GM12878 (cell line): ENCODE data around the gene TXNRD1. TPM values are rescaled to one million over a fixed set of nuclear protein-coding genes. Genes with fewer than 3 reads are reported as not detected.

Experiments used
- ASH2L ChIP-seq: fragments of 300-600, 200-600 bp; sonication (generic); IDR thresholded peaks from 2 replicates; pipeline ENCODE4 v1.6.1; 2017; ENCODE audit warnings: low read depth, mild to moderate bottlenecking, borderline replicate concordance
- ATF3 ChIP-seq: IDR thresholded peaks from 2 replicates; pipeline ENCODE4 v1.6.1; 2011; ENCODE audit warnings: low read depth, mild to moderate bottlenecking, low read length, moderate library complexity, borderline replicate concordance; ENCODE audit errors: extremely low read depth
- CBX3 ChIP-seq: fragments of 200-600 bp; sonication (generic); IDR thresholded peaks from 2 replicates; pipeline ENCODE4 v1.6.1; 2016; ENCODE audit warnings: low read depth, borderline replicate concordance
- CBX5 ChIP-seq: sonication (generic); IDR thresholded peaks from 2 replicates; pipeline ENCODE4 v1.6.1; 2016; ENCODE audit warnings: low read depth, moderate library complexity, mild to moderate bottlenecking, inconsistent platforms
- CHD2 ChIP-seq: IDR thresholded peaks from 2 replicates; pipeline ENCODE4 v1.6.1; 2011; ENCODE audit warnings: low read depth, low read length, improper control_type of control experiment, borderline replicate concordance
- CREB1 ChIP-seq: IDR thresholded peaks from 2 replicates; pipeline ENCODE4 v1.6.1; 2012; ENCODE audit warnings: low read depth, mild to moderate bottlenecking, inconsistent platforms
- FOS ChIP-seq: IDR thresholded peaks from 3 replicates; pipeline ENCODE4 v1.6.1; 2011; ENCODE audit warnings: borderline replicate concordance; ENCODE audit not compliant: insufficient read length; ENCODE audit errors: extremely low read depth
- IKZF2 ChIP-seq, 2 experiments: fragments of 450-650 bp; IDR thresholded peaks; 2 replicates each; pipeline ENCODE4 v1.6.1; 2017; ENCODE audit warnings: mild to moderate bottlenecking in 2 of 2, moderate library complexity in 2 of 2
- IRF4 ChIP-seq: IDR thresholded peaks from 2 replicates; pipeline ENCODE4 v1.6.1; 2011; ENCODE audit warnings: low read depth, low read length
- JUND ChIP-seq: IDR thresholded peaks from 2 replicates; pipeline ENCODE4 v1.6.1; 2012; ENCODE audit warnings: low read depth, mild to moderate bottlenecking, low read length, improper control_type of control experiment, moderate library complexity
- LARP7 ChIP-seq: fragments of 450-650 bp; IDR thresholded peaks from 2 replicates; pipeline ENCODE4 v1.6.1; 2017; ENCODE audit warnings: mild to moderate bottlenecking
- MTA3 ChIP-seq: IDR thresholded peaks from 2 replicates; pipeline ENCODE4 v1.6.1; 2012; ENCODE audit warnings: low read length, inconsistent platforms, borderline replicate concordance
- MYC ChIP-seq: IDR thresholded peaks from 2 replicates; pipeline ENCODE4 v1.6.1; 2011; ENCODE audit warnings: mild to moderate bottlenecking, low read length, moderate library complexity, inconsistent platforms; ENCODE audit not compliant: insufficient read depth, insufficient replicate concordance, insufficient read length, severe bottlenecking
- NBN ChIP-seq: fragments of 450-650 bp; IDR thresholded peaks from 2 replicates; pipeline ENCODE4 v1.6.1; 2016
- NFXL1 ChIP-seq: fragments of 450-650 bp; IDR thresholded peaks from 2 replicates; pipeline ENCODE4 v1.6.1; 2017; ENCODE audit warnings: antibody characterized with exemption, mild to moderate bottlenecking, borderline replicate concordance
- NR2F1 ChIP-seq: fragments of 450-650 bp; conservative IDR thresholded peaks from 2 replicates; pipeline ENCODE4 v1.6.1; 2017; ENCODE audit warnings: mild to moderate bottlenecking
- POLR2AphosphoS5 ChIP-seq: IDR thresholded peaks from 2 replicates; pipeline ENCODE4 v1.6.1; 2011; ENCODE audit warnings: mild to moderate bottlenecking, low read length, inconsistent platforms
- POU2F2 ChIP-seq: IDR thresholded peaks from 3 replicates; pipeline ENCODE4 v1.6.1; 2011; ENCODE audit warnings: low read depth, mild to moderate bottlenecking, low read length, borderline replicate concordance
- RELA ChIP-seq: fragments of 450-650 bp; IDR thresholded peaks from 2 replicates; pipeline ENCODE4 v1.8.0; 2014; ENCODE audit warnings: borderline replicate concordance; ENCODE audit not compliant: partially characterized antibody
- RUNX3 ChIP-seq: IDR thresholded peaks from 2 replicates; pipeline ENCODE4 v1.6.1; 2012; ENCODE audit warnings: low read length, inconsistent platforms
- SMARCA5 ChIP-seq: fragments of 450-650 bp; IDR thresholded peaks from 2 replicates; pipeline ENCODE4 v1.6.1; 2017; ENCODE audit warnings: mild to moderate bottlenecking
- STAT3 ChIP-seq: IDR thresholded peaks from 2 replicates; pipeline ENCODE4 v1.6.1; 2011; ENCODE audit warnings: low read depth, low read length, improper control_type of control experiment
- WRNIP1 ChIP-seq: IDR thresholded peaks from 2 replicates; pipeline ENCODE4 v1.6.1; 2011; ENCODE audit warnings: low read depth, low read length, improper control_type of control experiment, borderline replicate concordance
- ZBTB4 ChIP-seq: fragments of 450-650 bp; formaldehyde crosslinking; IDR thresholded peaks from 2 replicates; pipeline ENCODE4 v1.4.0; 2022; ENCODE audit warnings: mild to moderate bottlenecking, moderate library complexity
- polyA plus RNA-seq, 11 experiments: library from polyadenylated mRNA; depleted of rRNA in 4 of 11; unstranded in 6 of 11; stranded (reverse) in 5 of 11; fragments of >200 nt; fragmentation: Nextera tagmentation in 4 of 11; fragmentation: Illumina TruSeq in 1 of 11; extraction: Ambion mirVana in 4 of 11; extraction: Trizol in 1 of 11; gene quantifications; 1 replicate in 1 of 11; 2 replicates in 10 of 11; pipeline versions ENCODE4 v1.2.1 to v1.2.3, GENCODE V29; 2011 to 2016; ENCODE audit warnings: inconsistent platforms in 2 of 11, missing spikeins in 2 of 11, low read depth in 1 of 11
- total RNA-seq, 4 experiments: library from RNA; depleted of rRNA in 3 of 4; stranded (reverse); fragments of >200 nt in 3 of 4; fragmentation: Illumina TruSeq in 1 of 4; extraction: Trizol in 1 of 4; gene quantifications; 2 replicates each; pipeline versions ENCODE4 v1.2.1 to v1.2.3, GENCODE V29; 2013 to 2021

Gene TXNRD1
- total and polyA plus RNA-seq, 10 of the 15 experiments (the other 5 are each of a cell fraction or from before 2014, with no cell fraction given): 52.6 to 84.6 (median 67.8) TPM

GRCh38 chr12:104288635-104289274 lies 73.2 kb downstream of the TXNRD1 start (continued):
- TF ChIP-seq IKZF2 (IDR thresholded peaks at IDR 0.05): 0 out of 4 replicates have a peak, but pooled peaks of 1 of the 2 experiments have one; percentile 7
- peak; percentile 86; the same call in 2 of the 3 replicates for TF ChIP-seq POU2F2
- TF ChIP-seq CBX5: 0 out of 2 replicates have a peak, but pooled peaks have one; percentile 11
- no peak for TF ChIP-seq FOS
- TF ChIP-seq CHD2: peak; percentile 54; the same call in 1 of the 2 replicates
- no peak for TF ChIP-seq MYC
- TF ChIP-seq MTA3: no peak
- TF ChIP-seq WRNIP1: peak; percentile 29; the same call in 1 of the 2 replicates
- TF ChIP-seq SMARCA5: peak; percentile 55; the same call in 1 of the 2 replicates
- TF ChIP-seq LARP7: peak; percentile 30; the same call in 1 of the 2 replicates
- no peak for TF ChIP-seq ASH2L
- peak; percentile 93 for TF ChIP-seq CREB1
- TF ChIP-seq NFXL1: no peak
- no peak for TF ChIP-seq STAT3
- TF ChIP-seq IRF4: no peak
- peak; percentile 57 for TF ChIP-seq RUNX3
- TF ChIP-seq POLR2AphosphoS5: peak; percentile 92
- peak; percentile 85 for TF ChIP-seq NBN
- no peak for TF ChIP-seq CBX3
- TF ChIP-seq JUND: no peak
- TF ChIP-seq ATF3: no peak
- TF ChIP-seq RELA: no peak
- TF ChIP-seq ZBTB4 (CRISPR knock-in tag): no peak
- TF ChIP-seq NR2F1: 0 out of 2 replicates have a peak, but pooled peaks have one; percentile 15
